Lower leg skin (tissue), 3 donors: ENCODE measurements around the gene TPM4.

ENCODE experiments used
- POLR2A ChIP-seq, 2 donors: fragments of 450-650 bp; IDR thresholded peaks; one replicate each; pipeline ENCODE4 v1.6.1; 2016 to 2017; ENCODE audit warnings: antibody characterized with exemption in 2 of 2, mild to moderate bottlenecking in 1 of 2, moderate library complexity in 1 of 2
- TF ChIP-seq, protein P1 (sequence below), 3 donors: fragments of 450-650 bp; IDR thresholded peaks; one replicate each; pipeline ENCODE4 v1.5.1; 2016; ENCODE audit warnings: antibody characterized with exemption in 3 of 3, mild to moderate bottlenecking in 3 of 3, moderate library complexity in 2 of 3

GRCh38 chr19:16111160-16111908 lies 35.0 kb downstream of the TPM4 start, which contains the start of gene RAB8A:
- TF ChIP-seq, protein P1, sequence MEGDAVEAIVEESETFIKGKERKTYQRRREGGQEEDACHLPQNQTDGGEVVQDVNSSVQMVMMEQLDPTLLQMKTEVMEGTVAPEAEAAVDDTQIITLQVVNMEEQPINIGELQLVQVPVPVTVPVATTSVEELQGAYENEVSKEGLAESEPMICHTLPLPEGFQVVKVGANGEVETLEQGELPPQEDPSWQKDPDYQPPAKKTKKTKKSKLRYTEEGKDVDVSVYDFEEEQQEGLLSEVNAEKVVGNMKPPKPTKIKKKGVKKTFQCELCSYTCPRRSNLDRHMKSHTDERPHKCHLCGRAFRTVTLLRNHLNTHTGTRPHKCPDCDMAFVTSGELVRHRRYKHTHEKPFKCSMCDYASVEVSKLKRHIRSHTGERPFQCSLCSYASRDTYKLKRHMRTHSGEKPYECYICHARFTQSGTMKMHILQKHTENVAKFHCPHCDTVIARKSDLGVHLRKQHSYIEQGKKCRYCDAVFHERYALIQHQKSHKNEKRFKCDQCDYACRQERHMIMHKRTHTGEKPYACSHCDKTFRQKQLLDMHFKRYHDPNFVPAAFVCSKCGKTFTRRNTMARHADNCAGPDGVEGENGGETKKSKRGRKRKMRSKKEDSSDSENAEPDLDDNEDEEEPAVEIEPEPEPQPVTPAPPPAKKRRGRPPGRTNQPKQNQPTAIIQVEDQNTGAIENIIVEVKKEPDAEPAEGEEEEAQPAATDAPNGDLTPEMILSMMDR (IDR thresholded peaks at IDR 0.05), result peak in 1 of 3 donors; percentile 95
- TF ChIP-seq POLR2A (IDR thresholded peaks at IDR 0.05), result no peak
